ENCODE data around the gene B3GNT9. TPM values are rescaled to one million over a fixed set of nuclear protein-coding genes. Genes with fewer than 3 reads are reported as not detected.

B3GNT9 gene
- polyA plus RNA-seq, 1 donor from 2014 or later = not detected

DNA sequence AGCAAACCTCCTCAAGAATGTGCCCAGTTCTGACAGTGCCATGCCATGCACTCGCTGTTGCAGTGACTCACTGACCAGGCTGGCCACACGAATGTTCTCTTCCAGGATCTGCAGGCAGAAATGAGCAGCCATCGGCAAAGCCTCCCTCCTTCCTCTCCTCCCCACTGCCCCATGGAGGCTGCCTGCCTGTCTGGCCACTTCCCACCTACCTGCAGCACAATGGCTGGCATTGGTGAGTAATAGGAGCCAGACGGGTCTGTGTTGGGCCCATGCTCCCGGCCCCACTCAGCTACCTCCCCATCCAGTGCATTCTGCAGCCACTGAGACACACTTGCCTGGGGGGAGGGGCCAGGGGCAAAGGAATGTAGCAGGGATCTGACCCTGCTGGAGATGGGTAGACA lies 35.8 kb upstream of the B3GNT9 start:
- TF ChIP-seq CTCF (IDR thresholded peaks at IDR 0.05; ENCODE audit: poor library complexity, severe bottlenecking) = no peak
- no peak for TF ChIP-seq TAF1 (IDR thresholded peaks at IDR 0.05; ENCODE audit: low read depth)
- no peak for TF ChIP-seq EP300 (conservative IDR thresholded peaks at IDR 0.05; ENCODE audit: poor library complexity, severe bottlenecking)
- TF ChIP-seq MXI1 (conservative IDR thresholded peaks at IDR 0.05; ENCODE audit: poor library complexity, severe bottlenecking) = no peak
- TF ChIP-seq RAD21 (conservative IDR thresholded peaks at IDR 0.05) = no peak
- TF ChIP-seq SMC3 (conservative IDR thresholded peaks at IDR 0.05; ENCODE audit: poor library complexity) = no peak
- no peak for TF ChIP-seq REST (IDR thresholded peaks at IDR 0.05; ENCODE audit: borderline replicate concordance)
- TF ChIP-seq POLR2AphosphoS5 (IDR thresholded peaks at IDR 0.05) = no peak
- no peak for TF ChIP-seq EZH2 (IDR thresholded peaks at IDR 0.05; ENCODE audit: borderline replicate concordance, insufficient read depth, low read length, poor library complexity, severe bottlenecking)
- Histone ChIP-seq H4K20me1 (ENCODE audit: insufficient read depth) (no peaks in the 10 kb centered on the region), H3K36me3 (ENCODE audit: insufficient read depth, low read length) (no peaks in the 10 kb centered on the region), H3K9me2 (ENCODE audit: insufficient read depth, low read length) (no peaks in the 10 kb centered on the region), H2AFZ (ENCODE audit: low read depth, low read length) (no peak overlapping the region), H3K27me3 (ENCODE audit: insufficient read depth, low read depth, low read length) (no peaks in the 10 kb centered on the region), H3K9ac (ENCODE audit: low read length) (no peak overlapping the region), H3K4me3 (ENCODE audit: low read length) (no peak overlapping the region), H3F3A (ENCODE audit: insufficient read depth, low read length, poor library complexity, severe bottlenecking) (no peaks in the 10 kb centered on the region), H3K4me2 (ENCODE audit: low read length) (no peak overlapping the region), H3K27ac (ENCODE audit: low read length) (no peak overlapping the region), H3K79me2 (replicated peaks; ENCODE audit: insufficient read depth, low read length) (peaks cover 16% of the 10 kb centered on the region), H3K9me3 (ENCODE audit: low read length) (no peaks in the 10 kb centered on the region)

GRCh38 chr16:67185651-67186134 lies 34.9 kb upstream of the B3GNT9 start:
- Histone ChIP-seq H3K36me3 (ENCODE audit: insufficient read depth, low read length) (no peaks in the 10 kb centered on the region), H3F3A (ENCODE audit: insufficient read depth, low read length, poor library complexity, severe bottlenecking) (no peaks in the 10 kb centered on the region), H2AFZ (ENCODE audit: low read depth, low read length) (no peak overlapping the region), H3K79me2 (replicated peaks; ENCODE audit: insufficient read depth, low read length) (peaks cover 24% of the 10 kb centered on the region), H3K27ac (ENCODE audit: low read length) (no peak overlapping the region), H4K20me1 (ENCODE audit: insufficient read depth) (no peaks in the 10 kb centered on the region), H3K9me3 (ENCODE audit: low read length) (no peaks in the 10 kb centered on the region), H3K27me3 (ENCODE audit: insufficient read depth, low read depth, low read length) (no peaks in the 10 kb centered on the region), H3K4me2 (ENCODE audit: low read length) (no peak overlapping the region), H3K9ac (ENCODE audit: low read length) (no peak overlapping the region), H3K4me3 (ENCODE audit: low read length) (no peak overlapping the region), H3K9me2 (ENCODE audit: insufficient read depth, low read length) (no peaks in the 10 kb centered on the region)
- TF ChIP-seq CTCF (IDR thresholded peaks at IDR 0.05; ENCODE audit: poor library complexity, severe bottlenecking) (peak; percentile 4), EZH2 (IDR thresholded peaks at IDR 0.05; ENCODE audit: borderline replicate concordance, insufficient read depth, low read length, poor library complexity, severe bottlenecking) (no peak), SMC3 (conservative IDR thresholded peaks at IDR 0.05; ENCODE audit: poor library complexity) (peak; percentile 8)

Data from neural cell (in vitro differentiated cells).